Activated CD8-positive, alpha-beta memory T cell treated with anti-CD3 and anti-CD28 coated beads for 24 hours (primary cell): ENCODE data around the gene DOCK8.

ENCODE experiments used
- DNase-seq: peaks from one replicate; pipeline ENCODE4 v3.0.0-alpha.2; 2020

Gene DOCK8

GRCh38 chr9:431701-432100 lies 217.0 kb downstream of the DOCK8 start:
- DNase-seq, result no peak

GRCh38 chr9:436482-436881 lies 221.8 kb downstream of the DOCK8 start:
- no peak for DNase-seq

GRCh38 chr9:437066-437465 lies 222.4 kb downstream of the DOCK8 start:
- DNase-seq, result no peak

- no peak for DNase-seq
These were observed 222.9 kb downstream of the DOCK8 start for GRCh38 chr9:437574-438001.

- no peak for DNase-seq
These were observed 223.4 kb downstream of the DOCK8 start for GRCh38 chr9:438066-438465.

GRCh38 chr9:438961-439768 lies 224.5 kb downstream of the DOCK8 start:
- DNase-seq, result no peak

- no peak for DNase-seq
These were observed 226.5 kb downstream of the DOCK8 start for GRCh38 chr9:441126-441525.

- DNase-seq, result no peak
These were observed 229.9 kb downstream of the DOCK8 start for GRCh38 chr9:444528-444927.

GRCh38 chr9:445033-445432 lies 230.4 kb downstream of the DOCK8 start:
- no peak for DNase-seq

GRCh38 chr9:446074-446699 lies 231.5 kb downstream of the DOCK8 start:
- no peak for DNase-seq

- DNase-seq, result peak; percentile 71
These were observed 232.8 kb downstream of the DOCK8 start for GRCh38 chr9:447230-448025.

GRCh38 chr9:450057-450456 lies 235.4 kb downstream of the DOCK8 start:
- DNase-seq, result no peak

- DNase-seq, result no peak
These were observed 235.9 kb downstream of the DOCK8 start for GRCh38 chr9:450561-450960.

- no peak for DNase-seq
These were observed 239.2 kb downstream of the DOCK8 start for GRCh38 chr9:453832-454231.

GRCh38 chr9:456365-456764 lies 241.7 kb downstream of the DOCK8 start:
- no peak for DNase-seq

GRCh38 chr9:458590-458989 lies 243.9 kb downstream of the DOCK8 start:
- no peak for DNase-seq

GRCh38 chr9:459491-460444 lies 245.1 kb downstream of the DOCK8 start:
- DNase-seq, result no peak

GRCh38 chr9:462121-462520 lies 247.5 kb downstream of the DOCK8 start:
- no peak for DNase-seq

GRCh38 chr9:462606-463005 lies 247.9 kb downstream of the DOCK8 start:
- DNase-seq, result no peak

- no peak for DNase-seq
These were observed 248.9 kb downstream of the DOCK8 start for GRCh38 chr9:463455-464171.

GRCh38 chr9:466747-467146 lies 252.1 kb downstream of the DOCK8 start:
- no peak for DNase-seq
